Esophagus (tissue), 2 donors: ENCODE data around the gene RPL18. TPM values are rescaled to one million over a fixed set of nuclear protein-coding genes. Genes with fewer than 3 reads are reported as not detected.
A peak's percentile ranks its signal among the peaks of the same experiment; 100 is the strongest.

Experiments used
- H3K27ac ChIP-seq, 2 donors: one replicate each; pipeline ENCODE4 v1.5.1; 2013; ENCODE audit warnings: low read depth in 2 of 2, mild to moderate bottlenecking in 2 of 2, inconsistent platforms in 1 of 2, low read length in 1 of 2, moderate library complexity in 1 of 2
- H3K27me3 ChIP-seq, 2 donors: one replicate each; pipeline ENCODE4 v1.6.1; 2013; ENCODE audit warnings: low read length in 2 of 2, control low read depth in 1 of 2, mild to moderate bottlenecking in 1 of 2; ENCODE audit not compliant: insufficient read depth in 2 of 2, control insufficient read depth in 1 of 2
- H3K36me3 ChIP-seq, 2 donors: one replicate each; pipeline ENCODE4 v1.6.1; 2013; ENCODE audit warnings: low read length in 1 of 2; ENCODE audit not compliant: control insufficient read depth in 2 of 2, insufficient read depth in 2 of 2
- H3K4me1 ChIP-seq, 2 donors: one replicate each; pipeline ENCODE4 v1.6.1; 2013; ENCODE audit warnings: low read length in 1 of 2; ENCODE audit not compliant: control insufficient read depth in 2 of 2, insufficient read depth in 2 of 2
- H3K4me3 ChIP-seq, 2 donors: one replicate each; pipeline ENCODE4 v1.5.1; 2013; ENCODE audit warnings: low read length in 2 of 2, mild to moderate bottlenecking in 2 of 2, low read depth in 1 of 2, moderate library complexity in 1 of 2
- H3K9me3 ChIP-seq, 2 donors: one replicate each; pipeline ENCODE4 v1.6.1; 2013; ENCODE audit warnings: mild to moderate bottlenecking in 2 of 2, low read depth in 1 of 2, low read length in 1 of 2, moderate library complexity in 1 of 2; ENCODE audit not compliant: control insufficient read depth in 2 of 2, insufficient read depth in 1 of 2
- WGBS, 2 donors: extraction: QIAGEN DNeasy Blood & Tissue Kit; methylation state at CpG; one replicate each; pipeline ENCODE4 v1.1.7; 2013; 5-methylcytosine and 5-hydroxymethylcytosine counted together
- polyA plus RNA-seq, 2 donors: library from polyadenylated mRNA; stranded (reverse); fragments of 200-250 nt; gene quantifications; one replicate each; pipeline ENCODE4 v1.2.3, GENCODE V29; 2013
- donor health status: healthy with polysubstance abuse.
- donor health status: Bipolar disorder and iron deficiency.

RPL18 gene
- polyA plus RNA-seq, 2 donors, result 2,667 to 2,860 TPM

- H3K36me3 ChIP-seq, result peaks cover 0 to 2% of the 10 kb centered on the region in 2 donors
- peak overlapping the region; percentile 29 to 61 for H3K27ac ChIP-seq
- H3K27me3 ChIP-seq, result no peaks in the 10 kb centered on the region
- peaks cover 0 to 13% of the 10 kb centered on the region in 2 donors for H3K4me1 ChIP-seq
- no peak overlapping the region for H3K4me3 ChIP-seq
- H3K9me3 ChIP-seq, result no peaks in the 10 kb centered on the region
- WGBS, 2 donors, result 56 to 57% methylated on average over 5 of the region's 5 CpGs
Observed at GRCh38 chr19:48571378-48572162, 47.4 kb downstream of the RPL18 start.

GRCh38 chr19:48569814-48570213 lies 49.2 kb downstream of the RPL18 start:
- 40 to 49% methylated on average over 11 of the region's 11 CpGs for WGBS, 2 donors
- peak overlapping the region in 1 of 2 donors; percentile 57 for H3K27ac ChIP-seq
- no peaks in the 10 kb centered on the region for H3K27me3 ChIP-seq
- no peaks in the 10 kb centered on the region for H3K9me3 ChIP-seq
- peaks cover 0 to 13% of the 10 kb centered on the region in 2 donors for H3K4me1 ChIP-seq
- H3K36me3 ChIP-seq, result no peaks in the 10 kb centered on the region
- H3K4me3 ChIP-seq, result no peak overlapping the region

GRCh38 chr19:48568345-48568886 lies 50.6 kb downstream of the RPL18 start:
- Histone ChIP-seq H3K4me1 (peaks cover 0 to 13% of the 10 kb centered on the region in 2 donors), H3K27me3 (no peaks in the 10 kb centered on the region), H3K9me3 (no peaks in the 10 kb centered on the region), H3K4me3 (no peak overlapping the region), H3K27ac (peak overlapping the region; percentile 66 to 81), H3K36me3 (no peaks in the 10 kb centered on the region)
- WGBS, 2 donors, result 4 to 9% methylated on average over 15 to 19 of the region's 19 CpGs

Other genes with a start within 250 kb of the RPL18 start
- gene KDELR1, start 227.6 kb downstream of the RPL18 start, polyA plus RNA-seq, result 10 to 100 TPM; 62.7 to 70.2 TPM
- gene GRIN2D, start 225.5 kb downstream of the RPL18 start, polyA plus RNA-seq, result under 1 TPM; 0.06 to 0.08 TPM
- gene GRWD1, start 173.2 kb downstream of the RPL18 start, polyA plus RNA-seq, result 10 to 100 TPM in 1 of 2 donors, 1 to 10 TPM in 1; 6.2 to 18.1 TPM
- gene KCNJ14, start 163.6 kb downstream of the RPL18 start, polyA plus RNA-seq, result 1 to 10 TPM in 1 of 2 donors, under 1 TPM in 1; 0.54 to 1.0 TPM
- gene CYTH2, start 149.8 kb downstream of the RPL18 start, polyA plus RNA-seq, result 10 to 100 TPM; 52.2 to 59.3 TPM
- 1 to 10 TPM; 2.9 to 7.5 TPM for gene LMTK3, start 107.3 kb downstream of the RPL18 start, polyA plus RNA-seq
- gene SULT2B1, start 67.0 kb downstream of the RPL18 start, polyA plus RNA-seq, result 100 to 1,000 TPM; 295 to 320 TPM
- gene SPACA4, start 12.4 kb downstream of the RPL18 start, polyA plus RNA-seq, result 1 to 10 TPM; 1.2 to 1.9 TPM
- 10 to 100 TPM in 1 of 2 donors, 1 to 10 TPM in 1; 6.5 to 26.7 TPM for gene FAM83E, start 4.1 kb downstream of the RPL18 start, polyA plus RNA-seq
- 10 to 100 TPM in 1 of 2 donors, 1 to 10 TPM in 1; 9.0 to 15.5 TPM for gene SPHK2, start 328 bp upstream of the RPL18 start, polyA plus RNA-seq
- 10 to 100 TPM in 1 of 2 donors, 1 to 10 TPM in 1; 8.9 to 13.3 TPM for gene DBP, start 18.2 kb upstream of the RPL18 start, polyA plus RNA-seq
- 10 to 100 TPM in 1 of 2 donors, 1 to 10 TPM in 1; 6.8 to 12.7 TPM for gene CA11, start 27.0 kb upstream of the RPL18 start, polyA plus RNA-seq
- under 1 TPM; 0.25 to 0.39 TPM for gene NTN5, start 53.8 kb upstream of the RPL18 start, polyA plus RNA-seq
- 10 to 100 TPM; 34.5 to 51.8 TPM for gene FUT2, start 76.8 kb upstream of the RPL18 start, polyA plus RNA-seq
- 1 to 10 TPM in 1 of 2 donors, under 1 TPM in 1; 0.96 to 1.6 TPM for gene MAMSTR, start 100.5 kb upstream of the RPL18 start, polyA plus RNA-seq
- 10 to 100 TPM in 1 of 2 donors, 1 to 10 TPM in 1; 7.0 to 11.4 TPM for gene RASIP1, start 121.4 kb upstream of the RPL18 start, polyA plus RNA-seq
- under 1 TPM; 0.16 to 0.39 TPM for gene IZUMO1, start 127.7 kb upstream of the RPL18 start, polyA plus RNA-seq
- gene FUT1, start 133.5 kb upstream of the RPL18 start, polyA plus RNA-seq, result 1 to 10 TPM; 1.1 to 2.4 TPM
- not detected for gene FGF21, start 136.3 kb upstream of the RPL18 start, polyA plus RNA-seq
- gene BCAT2, start 191.9 kb upstream of the RPL18 start, polyA plus RNA-seq, result 10 to 100 TPM; 21.9 to 31.4 TPM
- 1 to 10 TPM; 2.2 to 3.4 TPM for gene HSD17B14, start 217.3 kb upstream of the RPL18 start, polyA plus RNA-seq
- 1 to 10 TPM; 8.6 to 9.2 TPM for gene PLEKHA4, start 249.4 kb upstream of the RPL18 start, polyA plus RNA-seq